SK-MEL-5 (cell line): ENCODE measurements around the gene RARS2. TPM values are rescaled to one million over a fixed set of nuclear protein-coding genes. Genes with fewer than 3 reads are reported as not detected.

ENCODE experiments used
- DNase-seq: peaks from one replicate; pipeline ENCODE4 v3.0.0-alpha.2; 2016; ENCODE audit warnings: low read depth, low spot score
- in situ Hi-C: cut with HindIII; loops from 2 replicates; pipeline ENCODE4 v1.10.0; 2016; ENCODE audit warnings: low sequenced_read_pairs, high pct_unique_total_duplicates, low pct_unique_long_range_greater_than_20kb
- small RNA-seq, 2 experiments: library from RNA; depleted of rRNA; stranded (forward); fragments of <200 nt; gene quantifications; one replicate each; pipeline ENCODE3, GENCODE V24; 2014
- total RNA-seq: library from RNA; depleted of rRNA; stranded (reverse); fragments of >200 nt; shearing (Covaris generic); gene quantifications from 2 replicates; pipeline ENCODE4 v1.2.3, GENCODE V29; 2014; rRNA removed

RARS2 gene
- total RNA-seq, 1 experiment from 2014 or later: 36.5 TPM

- peak; percentile 80 for DNase-seq
- in situ Hi-C loops: no loop called here
These were observed 117.0 kb downstream of the RARS2 start, which contains the start of gene SLC35A1 for GRCh38 chr6:87472525-87473418. Gene SLC35A1, plus strand, starts transcription at chr6:87472974. Its CDS starts 30 bp downstream, at chr6:87473004.

GRCh38 chr6:87465051-87465450 is 124.7 kb downstream of the RARS2 start:
- in situ Hi-C loops: no loop called here
- DNase-seq: peak; percentile 2

Small RNA genes lying within 50 kb of the gene (small RNA-seq; reads per million reads assigned to genes)
- gene RNU6-444P: 0 reads per million in 2 experiments

Other genes starting within 250 kb of the RARS2 start
- 1.3 and 1.4 TPM in 2 replicates for gene C6orf163, start 245.2 kb downstream of the RARS2 start, total RNA-seq
- 0.29 and 0.37 TPM in 2 replicates for gene CFAP206, start 182.0 kb downstream of the RARS2 start, total RNA-seq
- 16.7 and 19.8 TPM in 2 replicates for gene SLC35A1, start 117.0 kb downstream of the RARS2 start, total RNA-seq
- 24.3 and 28.5 TPM in 2 replicates for gene ORC3, start 148 bp upstream of the RARS2 start, total RNA-seq
- gene AKIRIN2, start 112.2 kb upstream of the RARS2 start, total RNA-seq: 10.7 and 11.3 TPM in 2 replicates